ENCODE results near the gene CNPY4.

- TF ChIP-seq CTCF (IDR thresholded peaks at IDR 0.05) (no peak), POLR2A (IDR thresholded peaks at IDR 0.05) (no peak)
Observed at GRCh38 chr7:100088095-100088620, 31.3 kb upstream of the CNPY4 start.
